ENCODE data around the gene MCF2L.

Gene MCF2L

DNA sequence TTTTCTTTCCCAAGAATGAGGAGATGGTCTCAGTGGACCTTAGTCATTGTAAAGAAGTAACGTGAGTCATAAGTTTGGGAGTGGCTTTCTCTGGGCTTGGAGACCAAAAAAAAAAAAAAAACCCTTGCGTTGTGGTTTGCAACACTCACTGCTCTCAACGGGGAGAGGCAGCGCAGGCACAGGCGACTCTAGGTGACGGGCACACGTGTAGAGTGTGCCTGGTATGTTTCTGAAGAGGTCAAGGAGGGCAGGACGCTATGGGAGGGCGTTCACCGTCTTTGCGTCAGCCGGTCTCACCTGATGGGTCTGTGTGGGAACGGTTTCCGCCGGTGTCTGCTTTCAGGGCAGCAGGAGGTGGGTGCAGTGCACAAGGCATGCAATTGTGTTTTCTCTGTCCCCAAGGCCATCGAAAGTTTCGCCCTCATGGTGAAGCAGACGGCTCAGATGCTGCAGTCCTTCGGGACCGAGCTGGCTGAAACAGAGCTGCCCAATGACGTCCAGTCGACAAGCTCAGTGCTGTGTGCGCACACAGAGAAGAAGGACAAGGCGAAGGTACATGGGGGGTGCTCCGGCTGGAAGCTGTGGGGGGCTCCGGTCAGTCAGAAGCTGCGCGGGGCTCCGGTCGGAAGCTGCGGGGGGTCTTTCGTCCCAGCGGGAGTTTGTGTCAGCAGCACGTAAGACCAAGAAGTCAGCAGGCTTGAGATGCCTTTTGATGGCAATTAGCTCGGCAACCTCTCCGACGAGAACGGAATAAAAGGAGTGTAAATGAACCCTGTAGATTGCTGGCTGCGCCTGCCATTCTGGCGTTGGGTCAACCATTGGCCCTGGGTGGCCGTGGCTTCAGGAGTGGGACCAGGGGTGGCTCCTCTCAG is 95.8 kb downstream of the MCF2L start:
- TF ChIP-seq, protein P1, sequence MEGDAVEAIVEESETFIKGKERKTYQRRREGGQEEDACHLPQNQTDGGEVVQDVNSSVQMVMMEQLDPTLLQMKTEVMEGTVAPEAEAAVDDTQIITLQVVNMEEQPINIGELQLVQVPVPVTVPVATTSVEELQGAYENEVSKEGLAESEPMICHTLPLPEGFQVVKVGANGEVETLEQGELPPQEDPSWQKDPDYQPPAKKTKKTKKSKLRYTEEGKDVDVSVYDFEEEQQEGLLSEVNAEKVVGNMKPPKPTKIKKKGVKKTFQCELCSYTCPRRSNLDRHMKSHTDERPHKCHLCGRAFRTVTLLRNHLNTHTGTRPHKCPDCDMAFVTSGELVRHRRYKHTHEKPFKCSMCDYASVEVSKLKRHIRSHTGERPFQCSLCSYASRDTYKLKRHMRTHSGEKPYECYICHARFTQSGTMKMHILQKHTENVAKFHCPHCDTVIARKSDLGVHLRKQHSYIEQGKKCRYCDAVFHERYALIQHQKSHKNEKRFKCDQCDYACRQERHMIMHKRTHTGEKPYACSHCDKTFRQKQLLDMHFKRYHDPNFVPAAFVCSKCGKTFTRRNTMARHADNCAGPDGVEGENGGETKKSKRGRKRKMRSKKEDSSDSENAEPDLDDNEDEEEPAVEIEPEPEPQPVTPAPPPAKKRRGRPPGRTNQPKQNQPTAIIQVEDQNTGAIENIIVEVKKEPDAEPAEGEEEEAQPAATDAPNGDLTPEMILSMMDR (IDR thresholded peaks at IDR 0.05; ENCODE audit: control insufficient read depth, extremely low read depth, insufficient read depth): no peak
- DNase-seq (ENCODE audit: low read depth): no peak
- no peak overlapping the region for H3K4me3 ChIP-seq (ENCODE audit: low read depth, low read length)

DNA sequence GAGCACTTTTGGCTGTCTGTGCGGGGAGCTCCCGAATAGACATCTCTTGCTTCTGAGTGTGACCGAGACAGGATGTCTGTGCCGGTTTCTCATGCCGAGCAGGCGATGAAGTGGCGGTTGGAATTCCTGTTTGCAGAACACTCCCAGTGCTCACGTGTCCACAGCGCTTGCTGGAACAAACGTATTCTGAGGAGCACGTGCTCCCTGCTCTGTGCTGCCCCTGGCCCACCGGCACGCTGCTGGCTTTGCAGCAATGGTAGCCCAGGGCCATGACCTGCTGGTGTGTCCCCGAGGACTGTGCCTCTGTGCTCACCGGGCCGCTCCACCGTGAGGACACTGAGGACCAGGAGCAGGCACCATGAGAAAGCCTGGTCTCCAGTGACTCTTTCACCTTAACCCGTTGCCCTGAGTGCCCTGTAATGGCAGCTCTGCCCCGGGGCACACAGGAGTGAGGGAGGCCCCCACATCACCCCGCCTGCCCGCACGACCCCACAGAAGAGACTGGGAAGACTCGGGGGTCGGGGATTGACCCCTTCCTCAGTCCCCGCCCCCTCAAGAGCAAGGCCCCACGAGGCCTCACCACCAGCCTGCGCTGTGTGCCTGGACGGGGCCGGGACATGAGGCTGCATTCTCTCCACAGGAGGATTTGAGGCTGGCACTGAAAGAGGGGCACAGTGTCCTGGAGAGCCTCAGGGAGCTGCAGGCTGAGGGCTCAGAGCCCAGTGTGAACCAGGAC is 96.6 kb downstream of the MCF2L start:
- TF ChIP-seq, protein P1 (IDR thresholded peaks at IDR 0.05; ENCODE audit: control insufficient read depth, extremely low read depth, insufficient read depth): no peak
- no peak for DNase-seq (ENCODE audit: low read depth)
- no peak overlapping the region for H3K4me3 ChIP-seq (ENCODE audit: low read depth, low read length)

DNA sequence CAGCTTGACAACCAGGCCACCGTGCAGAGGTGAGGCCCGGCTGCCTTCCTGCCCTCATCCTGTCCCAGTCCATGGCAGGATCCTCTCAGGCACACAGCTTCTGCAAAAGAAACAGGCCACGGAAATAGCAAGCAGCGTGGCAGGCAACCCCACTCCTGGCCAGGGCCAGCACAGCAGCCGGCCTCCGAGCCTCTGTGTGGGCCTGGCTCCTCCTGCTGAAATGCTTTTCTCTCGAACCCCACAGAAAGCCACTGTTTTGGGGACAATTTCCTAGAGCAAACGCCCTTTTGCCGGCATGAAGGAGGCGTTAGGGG is 97.1 kb downstream of the MCF2L start:
- no peak overlapping the region for H3K4me3 ChIP-seq (ENCODE audit: low read depth, low read length)
- DNase-seq (ENCODE audit: low read depth): no peak
- TF ChIP-seq, protein P1 (IDR thresholded peaks at IDR 0.05; ENCODE audit: control insufficient read depth, extremely low read depth, insufficient read depth): no peak

DNA sequence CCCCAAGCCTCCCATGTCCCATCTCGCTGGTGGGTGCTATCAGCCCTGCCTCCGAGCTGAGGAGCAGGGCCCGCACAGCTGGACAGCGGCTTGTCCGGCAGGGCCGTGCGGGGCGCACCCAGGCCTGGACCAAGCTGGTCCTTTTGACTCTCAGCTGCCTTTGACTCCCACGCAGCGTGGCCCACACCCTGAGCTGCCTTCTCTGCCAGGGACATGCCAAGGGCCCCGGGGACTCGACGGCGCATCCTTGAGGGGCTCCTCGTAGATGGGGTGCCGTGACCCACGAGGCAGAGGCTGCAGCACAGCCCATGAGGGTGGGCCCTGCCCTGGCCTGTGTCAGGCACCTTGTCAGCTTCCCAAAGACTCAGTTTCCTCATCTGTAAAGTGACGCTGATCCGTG is 97.7 kb downstream of the MCF2L start:
- no peak for DNase-seq (ENCODE audit: low read depth)
- TF ChIP-seq, protein P1 (IDR thresholded peaks at IDR 0.05; ENCODE audit: control insufficient read depth, extremely low read depth, insufficient read depth): no peak
- H3K4me3 ChIP-seq (ENCODE audit: low read depth, low read length): no peak overlapping the region

DNA sequence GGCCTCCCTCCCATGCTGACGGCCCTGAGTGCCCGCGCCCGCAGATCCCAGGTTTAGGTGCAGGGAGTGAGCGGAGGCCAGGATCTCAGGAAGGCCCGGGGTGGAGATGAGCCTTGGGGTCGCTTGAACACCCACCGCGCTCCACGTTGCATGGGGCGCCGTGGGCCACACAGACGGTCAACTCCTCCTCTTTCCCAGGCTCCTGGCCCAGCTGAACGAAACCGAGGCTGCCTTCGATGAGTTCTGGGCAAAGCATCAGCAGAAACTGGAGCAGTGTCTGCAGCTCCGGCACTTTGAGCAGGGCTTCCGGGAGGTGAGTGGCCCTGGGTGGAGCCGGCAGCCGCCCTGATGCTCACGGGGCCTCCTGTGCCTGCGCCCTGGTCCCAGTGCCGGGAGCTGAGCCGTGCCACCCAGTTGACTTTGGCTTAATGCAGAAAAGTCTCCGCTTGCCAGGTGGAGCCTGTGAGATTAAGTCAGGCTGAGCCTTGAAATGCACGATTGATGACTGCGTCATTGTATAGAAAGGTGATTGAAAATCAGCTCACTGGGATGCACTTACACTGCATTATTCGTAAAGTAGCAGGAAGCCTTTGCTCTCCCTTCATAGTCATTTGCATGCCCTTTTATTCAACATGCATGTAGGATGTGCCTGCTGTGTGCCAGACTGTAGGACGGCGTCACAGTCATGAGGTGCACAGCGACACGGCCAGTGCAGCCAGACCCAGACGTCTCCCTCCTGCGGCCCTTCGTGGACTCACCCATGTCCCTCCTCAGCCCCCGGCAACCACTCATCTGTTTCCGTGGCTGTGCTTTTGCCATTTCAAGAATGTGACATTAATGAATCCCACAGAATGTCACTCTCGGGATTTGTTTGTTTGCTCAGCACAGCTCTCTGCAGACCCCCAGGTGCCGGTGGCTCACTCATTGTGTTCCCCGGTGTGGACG is 101.1 kb downstream of the MCF2L start:
- TF ChIP-seq, protein P1 (IDR thresholded peaks at IDR 0.05; ENCODE audit: control insufficient read depth, extremely low read depth, insufficient read depth): no peak
- no peak for DNase-seq (ENCODE audit: low read depth)

DNA sequence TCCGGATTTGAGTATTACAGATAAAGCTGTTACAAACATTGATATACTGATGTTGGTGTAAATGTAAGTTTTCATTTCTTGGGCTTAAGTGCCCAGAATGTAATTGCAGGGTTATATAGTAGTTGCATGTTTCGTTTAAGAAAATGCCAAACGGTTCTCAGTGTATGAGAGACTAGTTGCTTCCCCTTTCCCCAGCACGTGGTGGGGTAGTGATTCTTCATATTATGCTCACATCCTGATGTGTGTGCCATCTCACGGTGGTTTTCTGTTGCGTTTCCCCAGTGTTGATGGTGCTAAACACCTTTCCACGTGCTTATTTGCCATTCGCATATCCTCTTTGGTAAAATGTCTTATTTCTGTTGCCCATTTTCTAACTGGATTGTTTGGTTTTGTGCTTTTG is 101.8 kb downstream of the MCF2L start:
- no peak overlapping the region for H3K4me3 ChIP-seq (ENCODE audit: low read depth, low read length)
- DNase-seq (ENCODE audit: low read depth): no peak
- TF ChIP-seq, protein P1 (IDR thresholded peaks at IDR 0.05; ENCODE audit: control insufficient read depth, extremely low read depth, insufficient read depth): no peak

More for the DNA sequence above, 101.1 kb downstream of the MCF2L start:
- H3K4me3 ChIP-seq (ENCODE audit: low read depth, low read length): no peak overlapping the region
